22Rv1 (cell line): ENCODE measurements around the gene FXYD6.

ENCODE experiments used
- CTCF ChIP-seq: fragments of 450-650 bp; IDR thresholded peaks from 2 replicates; pipeline ENCODE4 v1.5.1; 2017; ENCODE audit warnings: mild to moderate bottlenecking
- ZFX ChIP-seq: fragments of 450-650 bp; IDR thresholded peaks from 2 replicates; pipeline ENCODE4 v1.6.1; 2017; ENCODE audit warnings: antibody characterized with exemption, borderline replicate concordance

- TF ChIP-seq CTCF: no peak
- TF ChIP-seq ZFX: no peak
These were observed 45.4 kb upstream of the FXYD6 start for GRCh38 chr11:117921893-117922292.
